ENCODE results near the gene ATP8B1.

- TF ChIP-seq EZH2 (IDR thresholded peaks at IDR 0.05; ENCODE audit: low read length, missing control alignments) = no peak
- TF ChIP-seq, protein P1, sequence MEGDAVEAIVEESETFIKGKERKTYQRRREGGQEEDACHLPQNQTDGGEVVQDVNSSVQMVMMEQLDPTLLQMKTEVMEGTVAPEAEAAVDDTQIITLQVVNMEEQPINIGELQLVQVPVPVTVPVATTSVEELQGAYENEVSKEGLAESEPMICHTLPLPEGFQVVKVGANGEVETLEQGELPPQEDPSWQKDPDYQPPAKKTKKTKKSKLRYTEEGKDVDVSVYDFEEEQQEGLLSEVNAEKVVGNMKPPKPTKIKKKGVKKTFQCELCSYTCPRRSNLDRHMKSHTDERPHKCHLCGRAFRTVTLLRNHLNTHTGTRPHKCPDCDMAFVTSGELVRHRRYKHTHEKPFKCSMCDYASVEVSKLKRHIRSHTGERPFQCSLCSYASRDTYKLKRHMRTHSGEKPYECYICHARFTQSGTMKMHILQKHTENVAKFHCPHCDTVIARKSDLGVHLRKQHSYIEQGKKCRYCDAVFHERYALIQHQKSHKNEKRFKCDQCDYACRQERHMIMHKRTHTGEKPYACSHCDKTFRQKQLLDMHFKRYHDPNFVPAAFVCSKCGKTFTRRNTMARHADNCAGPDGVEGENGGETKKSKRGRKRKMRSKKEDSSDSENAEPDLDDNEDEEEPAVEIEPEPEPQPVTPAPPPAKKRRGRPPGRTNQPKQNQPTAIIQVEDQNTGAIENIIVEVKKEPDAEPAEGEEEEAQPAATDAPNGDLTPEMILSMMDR (conservative IDR thresholded peaks at IDR 0.05 in 1 of 2, IDR thresholded peaks at IDR 0.05 in 1 of 2; ENCODE audit: low read depth in 1 of 2, low read length in 2 of 2) = no peak
Measured at GRCh38 chr18:57811477-57812125, 8.5 kb upstream of the ATP8B1 start.

Measured in fibroblast of lung (primary cell).